IMR-90 (cell line): ENCODE results near the gene DSCAML1. TPM values are rescaled to one million over a fixed set of nuclear protein-coding genes. Genes with fewer than 3 reads are reported as not detected.

Experiments
- ATAC-seq: fragments of 200-7000 bp; cut with Tn5 transposase; 2 replicates; pipeline ENCODE4 v1.9.1; 2020; ENCODE audit warnings: low read depth, mild to moderate bottlenecking, moderate library complexity
- BruUV-seq: library from RNA; stranded (reverse); fragments of 400-500 nt; replicated peaks from 2 replicates; lab custom pipeline; 2021; lab: Mats Ljungman, UMichigan
- CTCF ChIA-PET: fragments of 300-600 bp; formaldehyde crosslinking; extraction: SDS; loops from one replicate; lab custom pipeline; 2021; ENCODE audit warnings: antibody characterized with exemption; lab: Yijun Ruan, JAX
- POLR2A ChIA-PET: fragments of 300-600 bp; sonication (Branson Sonifier 250); formaldehyde crosslinking; loops from one replicate; lab custom pipeline; 2022; ENCODE audit warnings: antibody characterized with exemption; ENCODE audit not compliant: unreplicated experiment; lab: Charles Lee
- DNase-seq: peaks from one replicate; pipeline ENCODE4 v3.0.0; 2013
- H2AFZ ChIP-seq: replicated peaks from 2 replicates; pipeline ENCODE3; 2013; ENCODE audit warnings: low read length, mild to moderate bottlenecking; ENCODE audit not compliant: poor library complexity
- H2AK5ac ChIP-seq: 2 replicates; pipeline ENCODE4 v1.6.1; 2013; ENCODE audit warnings: low read depth, low read length, inconsistent platforms
- H2AK9ac ChIP-seq: replicated peaks from 2 replicates; pipeline ENCODE3; 2013; ENCODE audit warnings: mild to moderate bottlenecking, low read depth, low read length, moderate library complexity; ENCODE audit not compliant: poor library complexity
- H2BK120ac ChIP-seq: 2 replicates; pipeline ENCODE4 v1.6.1; 2013; ENCODE audit warnings: low read depth, low read length, inconsistent platforms
- H2BK15ac ChIP-seq: 3 replicates; pipeline ENCODE4 v1.6.1; 2013; ENCODE audit warnings: low read depth, low read length, inconsistent platforms
- H2BK20ac ChIP-seq: 2 replicates; pipeline ENCODE4 v1.6.1; 2013; ENCODE audit warnings: low read depth, mild to moderate bottlenecking, inconsistent platforms, low read length, moderate library complexity
- H2BK5ac ChIP-seq: 2 replicates; pipeline ENCODE4 v1.6.1; 2013; ENCODE audit warnings: mild to moderate bottlenecking, low read depth, low read length, inconsistent platforms; ENCODE audit not compliant: poor library complexity, severe bottlenecking
- H3K14ac ChIP-seq: replicated peaks from 2 replicates; pipeline ENCODE4 v1.6.1; 2013; ENCODE audit warnings: low read depth, low read length, inconsistent platforms
- H3K18ac ChIP-seq: 2 replicates; pipeline ENCODE4 v1.6.1; 2013; ENCODE audit warnings: low read depth, low read length, control low read depth
- H3K23ac ChIP-seq: 2 replicates; pipeline ENCODE4 v1.6.1; 2013; ENCODE audit warnings: low read depth, low read length, inconsistent platforms
- H3K27ac ChIP-seq: 2 replicates; pipeline ENCODE4 v1.5.1; 2013; ENCODE audit warnings: mild to moderate bottlenecking, control low read depth, low read length; ENCODE audit not compliant: insufficient read depth
- H3K27me3 ChIP-seq: 2 replicates; pipeline ENCODE4 v1.6.1; 2013; ENCODE audit warnings: low read length; ENCODE audit not compliant: control insufficient read depth, insufficient read depth
- H3K36me3 ChIP-seq: 2 replicates; pipeline ENCODE4 v1.6.1; 2013; ENCODE audit warnings: low read length, mixed read lengths; ENCODE audit not compliant: control insufficient read depth, insufficient read depth
- H3K4ac ChIP-seq: 2 replicates; pipeline ENCODE4 v1.6.1; 2013; ENCODE audit warnings: low read depth, low read length, inconsistent platforms
- H3K4me1 ChIP-seq: 2 replicates; pipeline ENCODE4 v1.6.1; 2013; ENCODE audit warnings: low read length, mixed read lengths; ENCODE audit not compliant: control insufficient read depth, insufficient read depth
- H3K4me2 ChIP-seq: 2 replicates; pipeline ENCODE4 v1.6.1; 2013; ENCODE audit warnings: low read depth, mild to moderate bottlenecking, control low read depth, low read length, moderate library complexity
- H3K4me3 ChIP-seq: 2 replicates; pipeline ENCODE4 v1.5.1; 2013; ENCODE audit warnings: low read depth, mild to moderate bottlenecking, control low read depth, low read length, moderate library complexity; ENCODE audit not compliant: insufficient read depth
- H3K56ac ChIP-seq: 2 replicates; pipeline ENCODE4 v1.6.1; 2013; ENCODE audit warnings: low read length, inconsistent platforms; ENCODE audit not compliant: insufficient read depth; ENCODE audit errors: extremely low read depth
- H3K79me1 ChIP-seq, 2 experiments: 2 replicates each; pipeline ENCODE4 v1.6.1; 2013; ENCODE audit warnings: low read length in 2 of 2, inconsistent platforms in 1 of 2, low read depth in 1 of 2
- H3K9ac ChIP-seq: 2 replicates; pipeline ENCODE4 v1.6.1; 2013; ENCODE audit warnings: low read depth, low read length, control low read depth
- H3K9me1 ChIP-seq: 2 replicates; pipeline ENCODE4 v1.6.1; 2013; ENCODE audit warnings: low read length, inconsistent platforms; ENCODE audit not compliant: insufficient read depth
- H3K9me3 ChIP-seq: 2 replicates; pipeline ENCODE4 v1.6.1; 2013; ENCODE audit warnings: low read length; ENCODE audit not compliant: control insufficient read depth, insufficient read depth
- H4K20me1 ChIP-seq: 2 replicates; pipeline ENCODE4 v1.6.1; 2013; ENCODE audit warnings: low read length, inconsistent platforms; ENCODE audit not compliant: insufficient read depth
- H4K5ac ChIP-seq: 2 replicates; pipeline ENCODE4 v1.6.1; 2013; ENCODE audit warnings: mild to moderate bottlenecking, low read depth, low read length, control low read depth
- H4K8ac ChIP-seq, 2 experiments: 2 replicates each; pipeline ENCODE4 v1.6.1; 2013; ENCODE audit warnings: low read depth in 2 of 2, low read length in 2 of 2, control low read depth in 1 of 2, inconsistent platforms in 1 of 2
- H4K91ac ChIP-seq: 2 replicates; pipeline ENCODE4 v1.6.1; 2013; ENCODE audit warnings: low read depth, low read length, inconsistent platforms; ENCODE audit not compliant: insufficient read depth
- FOS ChIP-seq: fragments of 150-350 bp; IDR thresholded peaks from 2 replicates; pipeline ENCODE4 v1.6.1; 2016; ENCODE audit warnings: low read depth, low read length
- MAFK ChIP-seq: IDR thresholded peaks from 2 replicates; pipeline ENCODE4 v1.6.1; 2012; ENCODE audit warnings: low read depth, low read length, improper control_type of control experiment
- NFE2L2 ChIP-seq: fragments of 150-350 bp; IDR thresholded peaks from 2 replicates; pipeline ENCODE4 v1.6.1; 2016; ENCODE audit warnings: low read depth, mild to moderate bottlenecking, low read length
- RFX5 ChIP-seq: IDR thresholded peaks from 2 replicates; pipeline ENCODE4 v1.8.0; 2012; ENCODE audit warnings: low read depth, mild to moderate bottlenecking, low read length, moderate library complexity
- WGBS, 2 experiments: methylation state at CpG; one replicate each; pipeline versions ENCODE4 v1.1.5 to v1.1.7; 2013; ENCODE audit warnings: missing lambda C conversion rate in 2 of 2; ENCODE audit not compliant: insufficient read length in 1 of 2; ENCODE audit errors: extremely low coverage in 2 of 2; 5-methylcytosine and 5-hydroxymethylcytosine counted together
- dilution Hi-C: fragments of 300-500 bp; cut with HindIII; formaldehyde crosslinking; loops from one replicate; pipeline ENCODE4 v1.14.3; 2018; ENCODE audit warnings: low sequenced_read_pairs; ENCODE audit not compliant: unreplicated experiment
- in situ Hi-C: fragments of 300-500 bp; cut with MboI; formaldehyde crosslinking; loops from 3 replicates; pipeline ENCODE4 v1.14.3; 2019; ENCODE audit warnings: low sequenced_read_pairs, inconsistent platforms, mixed read lengths
- intact Hi-C: fragments of 100-400 bp; cut with micrococcal nuclease; formaldehyde crosslinking; loops from 2 replicates; pipeline ENCODE4 v1.10.0; 2022
- polyA plus RNA-seq, 3 experiments: library from polyadenylated mRNA; depleted of rRNA; stranded (reverse); fragments of >200 nt; gene quantifications; 2 replicates each; pipeline ENCODE4 v1.2.3, GENCODE V29; 2012; ENCODE audit warnings: low replicate concordance in 1 of 3
- total RNA-seq: library from RNA; depleted of rRNA; stranded (reverse); fragments of >200 nt; gene quantifications from 2 replicates; pipeline ENCODE4 v1.2.3, GENCODE V29; 2012

DSCAML1 gene
- total and polyA plus RNA-seq, 2 of the 4 experiments (the other 2 are of a cell fraction), result not detected

GRCh38 chr11:117806846-117807245 is 9.8 kb upstream of the DSCAML1 start:
- H2BK5ac ChIP-seq, result no peak overlapping the region
- no peak overlapping the region for H3K23ac ChIP-seq
- H3K79me1 ChIP-seq, result no peaks in the 10 kb centered on the region
- H2AFZ ChIP-seq, result no peak overlapping the region
- no peaks in the 10 kb centered on the region for H4K20me1 ChIP-seq
- ChIA-PET CTCF (interaction anchor here (1.2 to 3.2 kb wide), 8 partner anchors 10 to 381 kb away, joined by 4 to 23 read pairs (median 6); no protein-coding TSS in a partner anchor), POLR2A (no interaction called here)
- H3K9ac ChIP-seq, result no peak overlapping the region
- ATAC-seq (no peak), DNase-seq (no peak)
- no peak overlapping the region for H3K27ac ChIP-seq
- in situ Hi-C loops (loop anchor here (10.0 kb wide), 1 partner anchor 362 kb away; no protein-coding TSS in a partner anchor), dilution Hi-C loops (no loop called here), intact Hi-C loops (loop anchor here (1.0 kb wide), 4 partner anchors 10 to 246 kb away; no protein-coding TSS in a partner anchor)
- no peaks in the 10 kb centered on the region for H3K36me3 ChIP-seq
- H3K27me3 ChIP-seq, result peaks cover 33% of the 10 kb centered on the region
- H3K9me1 ChIP-seq, result no peaks in the 10 kb centered on the region
- no peak overlapping the region for H3K18ac ChIP-seq
- no peak overlapping the region for H4K5ac ChIP-seq
- no peak overlapping the region for H2AK9ac ChIP-seq
- WGBS, 2 experiments, result no CpG with 5 or more reads among the region's 5 CpGs
- H2BK120ac ChIP-seq, result no peak overlapping the region
- TF ChIP-seq RFX5 (no peak), MAFK (no peak), NFE2L2 (no peak), FOS (no peak)
- no peak overlapping the region for H3K4me3 ChIP-seq
- no peak overlapping the region for H4K8ac ChIP-seq
- H2BK15ac ChIP-seq, result no peak overlapping the region
- H4K91ac ChIP-seq, result no peak overlapping the region
- no peak overlapping the region for H3K4me2 ChIP-seq
- H3K56ac ChIP-seq, result no peak overlapping the region
- no peak overlapping the region for H2AK5ac ChIP-seq
- H2BK20ac ChIP-seq, result no peak overlapping the region
- H3K4me1 ChIP-seq, result no peaks in the 10 kb centered on the region
- no peak overlapping the region for H3K14ac ChIP-seq
- no peak overlapping the region for H3K4ac ChIP-seq
- no TSS peak for BruUV-seq
- no peaks in the 10 kb centered on the region for H3K9me3 ChIP-seq
